H9 (cell line): Measurements from ENCODE around the gene BMPR1A. TPM values are rescaled to one million over a fixed set of nuclear protein-coding genes. Genes with fewer than 3 reads are reported as not detected.

Experiments used
- DNase-seq: peaks from one replicate; pipeline ENCODE4 v3.0.0-alpha.2; 2017
- H2AFZ ChIP-seq: one replicate; pipeline ENCODE4 v1.6.1; 2013; ENCODE audit warnings: mild to moderate bottlenecking, low read length, control low read depth, moderate library complexity
- H2AK5ac ChIP-seq: 2 replicates; pipeline ENCODE4 v1.6.1; 2013; ENCODE audit warnings: low read length, control low read depth, mixed read lengths; ENCODE audit not compliant: insufficient read length
- H2BK120ac ChIP-seq: one replicate; pipeline ENCODE4 v1.6.1; 2013; ENCODE audit warnings: low read depth, mild to moderate bottlenecking, low read length, control low read depth, inconsistent platforms; ENCODE audit not compliant: poor library complexity, severe bottlenecking
- H2BK12ac ChIP-seq: 2 replicates; pipeline ENCODE4 v1.6.1; 2013; ENCODE audit warnings: low read length, control low read depth, mixed read lengths, low read depth; ENCODE audit not compliant: insufficient read length
- H2BK15ac ChIP-seq: 2 replicates; pipeline ENCODE4 v1.6.1; 2013; ENCODE audit warnings: low read depth, low read length, control low read depth
- H2BK20ac ChIP-seq: one replicate; pipeline ENCODE4 v1.6.1; 2013; ENCODE audit warnings: low read depth, mild to moderate bottlenecking, low read length, control low read depth, inconsistent platforms; ENCODE audit not compliant: poor library complexity, severe bottlenecking
- H2BK5ac ChIP-seq: 2 replicates; pipeline ENCODE4 v1.6.1; 2013; ENCODE audit warnings: low read length, control low read depth, mixed read lengths; ENCODE audit not compliant: insufficient read length
- H3K14ac ChIP-seq: 2 replicates; pipeline ENCODE4 v1.6.1; 2013; ENCODE audit warnings: low read length, control low read depth; ENCODE audit not compliant: insufficient read depth
- H3K18ac ChIP-seq: 2 replicates; pipeline ENCODE4 v1.6.1; 2013; ENCODE audit warnings: low read depth, mild to moderate bottlenecking, mixed read lengths, low read length, control low read depth; ENCODE audit not compliant: insufficient read length
- H3K23ac ChIP-seq: 2 replicates; pipeline ENCODE4 v1.6.1; 2013; ENCODE audit warnings: low read length, control low read depth, mixed read lengths, low read depth; ENCODE audit not compliant: insufficient read length
- H3K23me2 ChIP-seq: 2 replicates; pipeline ENCODE4 v1.6.1; 2013; ENCODE audit warnings: low read depth, mild to moderate bottlenecking, mixed read lengths, low read length, control low read depth; ENCODE audit not compliant: insufficient read length, poor library complexity, severe bottlenecking
- H3K27ac ChIP-seq: 2 replicates; pipeline ENCODE4 v1.5.1; 2013; ENCODE audit warnings: low read length, control low read depth, mixed read lengths, low read depth; ENCODE audit not compliant: insufficient read length
- H3K27me3 ChIP-seq: 2 replicates; pipeline ENCODE4 v1.6.1; 2013; ENCODE audit warnings: low read length, control low read depth, inconsistent platforms; ENCODE audit not compliant: insufficient read depth
- H3K4ac ChIP-seq: 2 replicates; pipeline ENCODE4 v1.6.1; 2013; ENCODE audit warnings: low read depth, mild to moderate bottlenecking, control low read depth, inconsistent platforms, low read length, moderate library complexity
- H3K4me1 ChIP-seq: 2 replicates; pipeline ENCODE4 v1.6.1; 2013; ENCODE audit warnings: low read length, control low read depth, inconsistent platforms; ENCODE audit not compliant: insufficient read depth
- H3K4me2 ChIP-seq: 2 replicates; pipeline ENCODE4 v1.6.1; 2013; ENCODE audit warnings: low read length, control low read depth, mixed read lengths; ENCODE audit not compliant: insufficient read length, insufficient read depth
- H3K56ac ChIP-seq: 2 replicates; pipeline ENCODE4 v1.6.1; 2013; ENCODE audit warnings: low read depth, mild to moderate bottlenecking, mixed read lengths, low read length, control low read depth; ENCODE audit not compliant: insufficient read length
- H3K79me1 ChIP-seq: 2 replicates; pipeline ENCODE4 v1.6.1; 2013; ENCODE audit warnings: low read depth, mild to moderate bottlenecking, moderate library complexity, low read length, control low read depth, inconsistent platforms; ENCODE audit not compliant: insufficient read depth, poor library complexity, severe bottlenecking
- H3K79me2 ChIP-seq: 2 replicates; pipeline ENCODE4 v1.6.1; 2013; ENCODE audit warnings: low read length, control low read depth, inconsistent platforms; ENCODE audit not compliant: insufficient read depth
- H3K9ac ChIP-seq: 2 replicates; pipeline ENCODE4 v1.6.1; 2013; ENCODE audit warnings: low read length, control low read depth, mixed read lengths; ENCODE audit not compliant: insufficient read length; ENCODE audit errors: extremely low read depth
- H3K9me3 ChIP-seq: one replicate; pipeline ENCODE4 v1.6.1; 2013; ENCODE audit warnings: low read depth, low read length, inconsistent platforms; ENCODE audit not compliant: control insufficient read depth
- H3T11ph ChIP-seq: one replicate; pipeline ENCODE4 v1.6.1; 2013; ENCODE audit warnings: mild to moderate bottlenecking, low read length, control low read depth, inconsistent platforms
- H4K20me1 ChIP-seq: one replicate; pipeline ENCODE4 v1.6.1; 2013; ENCODE audit not compliant: control insufficient read depth, insufficient read length, insufficient read depth
- H4K5ac ChIP-seq: 2 replicates; pipeline ENCODE4 v1.6.1; 2013; ENCODE audit warnings: low read depth, mild to moderate bottlenecking, mixed read lengths, low read length, control low read depth; ENCODE audit not compliant: insufficient read length
- H4K8ac ChIP-seq: replicated peaks from 2 replicates; pipeline ENCODE4 v1.6.1; 2013; ENCODE audit warnings: low read length, control low read depth, mixed read lengths, low read depth; ENCODE audit not compliant: insufficient read length
- H4K91ac ChIP-seq: 2 replicates; pipeline ENCODE4 v1.6.1; 2013; ENCODE audit warnings: low read depth, mild to moderate bottlenecking, moderate library complexity, mixed read lengths, low read length, control low read depth; ENCODE audit not compliant: insufficient read length
- H3K27ac Mint-ChIP-seq, 3 experiments: 2 replicates in 2 of 3; 3 replicates in 1 of 3; pipeline ENCODE4 v1.8.0; 2020 to 2021; ENCODE audit warnings: mixed read lengths in 3 of 3, mild to moderate bottlenecking in 1 of 3, moderate library complexity in 1 of 3
- H3K27me3 Mint-ChIP-seq: 2 replicates; pipeline ENCODE4 v1.8.0; 2021; ENCODE audit warnings: low read depth, mild to moderate bottlenecking, moderate library complexity, mixed read lengths
- H3K36me3 Mint-ChIP-seq, 3 experiments: 2 replicates in 2 of 3; 3 replicates in 1 of 3; pipeline ENCODE4 v1.8.0; 2020 to 2021; ENCODE audit warnings: low read depth in 3 of 3, mixed read lengths in 3 of 3; ENCODE audit not compliant: insufficient read depth in 1 of 3
- H3K4me1 Mint-ChIP-seq, 2 experiments: 2 replicates each; pipeline ENCODE4 v1.8.0; 2020; ENCODE audit warnings: mixed read lengths in 2 of 2
- H3K4me3 Mint-ChIP-seq, 2 experiments: 2 replicates in 1 of 2; 3 replicates in 1 of 2; pipeline ENCODE4 v1.8.0; 2020 to 2021; ENCODE audit warnings: mild to moderate bottlenecking in 2 of 2, mixed read lengths in 2 of 2, moderate library complexity in 1 of 2
- H3K9me3 Mint-ChIP-seq, 2 experiments: 2 replicates in 1 of 2; 3 replicates in 1 of 2; pipeline ENCODE4 v1.8.0; 2020; ENCODE audit warnings: mild to moderate bottlenecking in 2 of 2, mixed read lengths in 2 of 2, moderate library complexity in 1 of 2
- CTCF ChIP-seq: fragments of 200-600 bp; sonication (generic); conservative IDR thresholded peaks from 3 replicates; pipeline ENCODE4 v1.8.0; 2021; ENCODE audit warnings: antibody characterized with exemption, mild to moderate bottlenecking
- WGBS: extraction: QIAGEN DNeasy Blood & Tissue Kit; methylation state at CpG from one replicate; pipeline ENCODE4 v1.1.7; 2013; ENCODE audit warnings: missing lambda C conversion rate, low lambda C conversion rate, mixed read lengths; ENCODE audit not compliant: insufficient read length; ENCODE audit errors: extremely low coverage; 5-methylcytosine and 5-hydroxymethylcytosine counted together
- total RNA-seq: library from RNA; stranded (reverse); gene quantifications from 2 replicates; pipeline ENCODE4 v1.2.1, GENCODE V29; 2021

BMPR1A gene
- total RNA-seq, 1 experiment from 2014 or later, result 138 TPM

GRCh38 chr10:86942441-86943315 lies 186.3 kb downstream of the BMPR1A start:
- WGBS, result no CpG with 5 or more reads among the region's 94 CpGs
- no peak overlapping the region for H2AK5ac ChIP-seq
- no peak for DNase-seq
- no peak overlapping the region for H2AFZ ChIP-seq
- no peak overlapping the region for H2BK20ac ChIP-seq
- Mint-ChIP-seq H3K4me3 (no peak overlapping the region), H3K27ac (peak overlapping the region in 1 of 3 experiments; percentile 73; a peak in 1 of 7 replicates), H3K27me3 (peaks cover 7% of the 10 kb centered on the region), H3K36me3 (no peaks in the 10 kb centered on the region; a peak in 1 of 7 replicates), H3K4me1 (peaks cover 16 to 19% of the 10 kb centered on the region in 2 experiments), H3K9me3 (no peaks in the 10 kb centered on the region; a peak in 2 of 5 replicates)
- H3K27me3 ChIP-seq, result no peaks in the 10 kb centered on the region
- no peak overlapping the region for H3K56ac ChIP-seq
- no peak overlapping the region for H2BK12ac ChIP-seq
- H3K27ac ChIP-seq, result no peak overlapping the region
- no peak overlapping the region for H3K14ac ChIP-seq
- no peak overlapping the region for H3K18ac ChIP-seq
- no peaks in the 10 kb centered on the region for H4K20me1 ChIP-seq
- H3K23me2 ChIP-seq, result no peaks in the 10 kb centered on the region
- no peaks in the 10 kb centered on the region for H3K79me1 ChIP-seq
- no peak overlapping the region for H2BK15ac ChIP-seq
- no peak overlapping the region for H4K5ac ChIP-seq
- H3K23ac ChIP-seq, result no peak overlapping the region
- no peak overlapping the region for H4K91ac ChIP-seq
- no peak overlapping the region for H3K4me2 ChIP-seq
- H2BK5ac ChIP-seq, result no peak overlapping the region
- no peaks in the 10 kb centered on the region for H3K9me3 ChIP-seq
- no peak overlapping the region for H3K4ac ChIP-seq
- H3K79me2 ChIP-seq, result no peaks in the 10 kb centered on the region
- no peak for TF ChIP-seq CTCF
- H4K8ac ChIP-seq, result no peak overlapping the region
- no peak overlapping the region for H2BK120ac ChIP-seq
- no peaks in the 10 kb centered on the region for H3K4me1 ChIP-seq
- H3K9ac ChIP-seq, result no peak overlapping the region
- no peak overlapping the region for H3T11ph ChIP-seq
